Activated naive CD4-positive, alpha-beta T cell (primary cell): ENCODE results near the gene MAN1C1.
"Not testable (repeated sequence)": the region's sequence is repeated elsewhere in the genome, so short reads cannot be mapped to it uniquely, and the experiment has no call there.

Source experiments
- DNase-seq, 4 experiments: peaks; one replicate each; lab custom pipeline; 2025; lab: John Stamatoyannopoulos, UW

MAN1C1 gene

DNA sequence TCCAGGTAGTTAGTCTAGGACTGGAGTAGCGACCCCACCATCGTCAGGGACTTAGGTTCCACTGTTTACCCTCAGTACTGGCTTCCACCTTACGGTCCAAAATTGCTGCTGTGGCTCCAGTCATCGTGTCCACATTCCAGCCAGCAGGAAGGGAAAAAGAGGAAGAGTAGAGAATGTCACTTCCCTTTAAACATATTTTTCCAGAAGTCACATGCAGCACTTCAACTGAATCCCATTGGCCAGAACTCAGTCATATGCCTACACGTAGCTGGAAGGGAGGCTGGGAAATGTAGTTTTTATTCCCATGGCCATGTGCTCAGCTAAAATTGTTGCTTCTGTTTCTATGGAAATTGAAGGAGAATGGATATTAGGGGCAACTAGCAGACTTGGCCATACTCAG lies 99.3 kb downstream of the MAN1C1 start:
- no peak for DNase-seq

DNA sequence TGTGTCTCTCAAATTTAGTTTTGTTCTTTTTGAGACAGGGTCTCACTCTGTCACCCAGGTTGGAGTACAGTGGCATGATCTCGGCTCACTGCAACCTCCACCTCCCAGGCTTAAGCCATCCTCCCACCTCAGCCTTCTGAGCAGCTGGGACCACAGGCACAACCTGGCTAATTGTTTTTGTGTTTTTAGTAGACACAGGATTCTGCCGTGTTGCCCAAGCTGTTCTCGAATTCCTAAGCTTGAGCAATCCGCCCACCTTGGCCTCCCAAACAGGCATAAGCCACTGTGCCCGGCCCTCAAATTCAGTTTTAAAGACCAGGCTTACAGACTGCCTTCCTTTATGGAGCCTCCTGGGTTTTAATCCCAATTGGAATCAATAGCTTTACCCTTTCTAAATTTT lies 99.7 kb downstream of the MAN1C1 start:
- no peak for DNase-seq

DNA sequence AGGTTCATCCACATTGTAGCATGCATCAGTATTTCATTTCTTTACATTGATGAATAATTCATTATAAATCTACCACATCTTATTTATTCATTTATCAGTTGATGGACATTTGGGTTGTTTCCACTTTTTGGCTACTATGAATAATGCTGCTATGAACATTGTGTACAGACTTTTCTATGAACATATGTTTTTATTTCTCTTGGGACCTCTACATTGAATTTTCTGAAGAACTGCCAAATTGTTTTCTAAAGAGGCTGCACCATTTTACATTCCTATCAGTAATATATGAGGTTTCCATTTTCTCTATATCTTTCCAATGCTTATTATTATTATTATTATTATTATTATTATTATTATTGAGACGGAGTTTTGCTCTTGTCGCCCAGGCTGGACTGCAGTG lies 102.1 kb downstream of the MAN1C1 start:
- no peak for DNase-seq

GRCh38 chr1:25720624-25721023 lies 104.0 kb downstream of the MAN1C1 start:
- no peak for DNase-seq

- no peak for DNase-seq
Measured at GRCh38 chr1:25723250-25723880, 106.8 kb downstream of the MAN1C1 start.

- no peak for DNase-seq
Measured at GRCh38 chr1:25724201-25724600, 107.6 kb downstream of the MAN1C1 start.

- no peak for DNase-seq
Measured at GRCh38 chr1:25724966-25725365, 108.4 kb downstream of the MAN1C1 start.

GRCh38 chr1:25725482-25725881 lies 108.9 kb downstream of the MAN1C1 start:
- no peak for DNase-seq

- no peak for DNase-seq
Measured at GRCh38 chr1:25727088-25727487, 110.5 kb downstream of the MAN1C1 start.

GRCh38 chr1:25727635-25728286 lies 111.2 kb downstream of the MAN1C1 start:
- no peak for DNase-seq

GRCh38 chr1:25728301-25728935 lies 111.8 kb downstream of the MAN1C1 start:
- DNase-seq: no peak

DNA sequence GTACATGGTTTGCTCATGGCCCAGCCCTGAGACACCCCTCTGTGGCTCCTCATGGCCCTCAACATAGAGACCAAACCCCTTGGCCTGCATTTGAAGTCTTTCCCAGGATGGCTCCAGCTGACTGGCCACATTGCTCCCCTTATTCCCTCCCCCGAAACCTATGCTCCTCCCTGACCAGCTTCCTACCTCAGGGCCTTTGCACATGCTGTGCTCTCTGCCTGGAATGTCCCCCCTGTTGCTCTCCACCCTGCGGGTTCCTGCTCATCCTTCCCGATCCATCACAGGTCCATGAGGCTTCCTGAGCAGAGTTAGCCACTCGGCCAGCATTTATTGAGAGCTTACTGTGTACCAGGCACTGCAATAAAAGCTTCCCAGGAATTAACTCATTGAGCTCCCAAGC lies 112.5 kb downstream of the MAN1C1 start:
- DNase-seq: no peak

GRCh38 chr1:25729790-25730644 lies 113.4 kb downstream of the MAN1C1 start:
- no peak for DNase-seq

DNA sequence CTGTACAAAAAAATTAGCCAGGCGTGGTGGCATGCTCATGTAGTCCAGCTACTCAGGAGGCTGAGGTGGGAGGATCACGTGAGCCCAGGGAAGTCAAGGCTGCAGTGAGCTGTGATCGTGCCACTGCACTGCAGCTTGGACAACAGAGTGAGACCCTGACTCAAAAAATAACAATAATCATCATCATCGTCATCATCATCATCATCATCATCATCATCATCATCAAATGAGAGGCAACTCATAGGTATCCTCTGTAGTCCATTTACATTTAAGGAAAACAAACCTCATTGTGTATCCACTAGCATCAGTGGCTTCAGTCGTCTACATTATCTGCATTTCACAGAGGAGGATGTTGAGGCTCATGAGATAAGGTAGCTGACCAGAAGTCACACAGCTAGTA lies 114.6 kb downstream of the MAN1C1 start:
- DNase-seq: no peak

GRCh38 chr1:25731626-25732370 lies 115.2 kb downstream of the MAN1C1 start:
- no peak for DNase-seq

DNA sequence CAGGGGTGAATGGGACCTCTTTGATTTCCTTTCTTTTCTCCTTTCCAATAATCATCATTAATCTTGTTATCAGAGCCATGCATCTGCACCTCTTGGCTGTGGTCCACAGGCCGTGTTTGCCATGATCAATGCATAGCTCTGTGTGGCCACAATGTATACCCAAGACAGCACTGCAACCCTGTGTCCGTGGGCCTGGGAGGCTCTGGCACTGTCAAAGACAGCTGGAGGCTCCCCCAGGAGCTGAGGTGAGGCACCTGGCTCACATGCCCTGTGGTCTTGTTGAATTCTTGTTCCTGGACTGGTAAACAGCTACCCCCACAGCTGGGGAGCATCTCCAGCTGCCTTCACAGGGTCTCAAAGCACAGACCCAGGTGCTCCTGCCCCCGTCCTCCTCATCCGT lies 116.2 kb downstream of the MAN1C1 start:
- DNase-seq: no peak

DNA sequence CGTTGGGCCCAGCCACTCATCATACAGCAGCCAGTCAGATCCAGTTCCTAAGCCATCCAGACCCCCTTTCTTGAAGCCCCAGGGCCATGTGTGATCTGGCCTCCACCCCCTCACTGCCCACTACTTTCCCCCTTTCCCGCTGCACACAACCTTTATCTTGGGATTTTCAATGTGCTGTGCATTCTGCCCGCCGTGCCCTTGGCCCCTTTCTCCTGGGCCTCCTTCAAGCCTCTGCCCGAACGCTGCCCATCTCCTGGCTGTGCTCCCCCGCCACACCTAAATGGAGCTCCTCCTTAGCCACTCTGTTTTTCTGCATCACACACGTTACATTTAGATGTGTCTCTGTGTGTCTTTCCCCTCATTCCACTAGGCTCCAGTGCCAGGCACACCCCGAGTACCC lies 116.7 kb downstream of the MAN1C1 start:
- no peak for DNase-seq

- not testable (repeated sequence) for DNase-seq
Measured at GRCh38 chr1:25734991-25735390, 118.4 kb downstream of the MAN1C1 start.

- no peak for DNase-seq
Measured at GRCh38 chr1:25735956-25736529, 119.5 kb downstream of the MAN1C1 start.

- DNase-seq: no peak
Measured at GRCh38 chr1:25737130-25737529, 120.5 kb downstream of the MAN1C1 start.

- DNase-seq: no peak
Measured at GRCh38 chr1:25738499-25738898, 121.9 kb downstream of the MAN1C1 start.

DNA sequence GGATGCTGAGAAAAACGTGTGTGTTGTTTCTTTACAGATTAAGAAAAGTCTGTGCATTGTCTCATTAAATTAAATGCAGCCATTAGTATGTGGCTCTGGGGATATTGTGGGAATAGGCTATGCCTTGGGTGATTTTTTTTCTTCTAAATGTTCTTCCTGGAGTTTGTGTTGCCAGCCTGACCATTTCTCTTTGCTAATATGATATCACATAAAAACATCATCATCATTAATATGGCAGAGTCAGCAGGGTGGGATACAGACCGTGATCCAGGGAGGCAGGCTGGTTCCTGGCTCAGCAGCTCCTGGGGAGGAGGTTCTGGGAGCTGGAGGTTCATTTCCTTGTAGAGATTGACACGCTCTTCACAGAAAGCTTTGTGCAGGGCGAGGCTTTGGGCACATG lies 122.8 kb downstream of the MAN1C1 start:
- no peak for DNase-seq
